HG02981 (cell line): Measurements from ENCODE around the gene IQSEC2.

Experiments
- ATAC-seq: cut with Tn5 transposase; IDR thresholded peaks from one replicate; pipeline ENCODE4 v1.9.1; 2021; ENCODE audit warnings: mild to moderate bottlenecking, moderate library complexity; ENCODE audit not compliant: unreplicated experiment

The IQSEC2 gene

GRCh38 chrX:53249408-53250042, 31.9 kb downstream of the IQSEC2 start:
- no peak for ATAC-seq

GRCh38 chrX:53247928-53248327, 33.5 kb downstream of the IQSEC2 start:
- no peak for ATAC-seq

- no peak for ATAC-seq
These were observed 35.2 kb downstream of the IQSEC2 start for GRCh38 chrX:53246231-53246630.

- no peak for ATAC-seq
These were observed 36.8 kb downstream of the IQSEC2 start for GRCh38 chrX:53244610-53245009.

- ATAC-seq, result no peak
These were observed 39.1 kb downstream of the IQSEC2 start for GRCh38 chrX:53242310-53242709.

GRCh38 chrX:53241558-53241957, 39.8 kb downstream of the IQSEC2 start:
- no peak for ATAC-seq

- ATAC-seq, result no peak
These were observed 41.9 kb downstream of the IQSEC2 start for GRCh38 chrX:53239474-53239873.

- ATAC-seq, result no peak
These were observed 44.3 kb downstream of the IQSEC2 start for GRCh38 chrX:53237056-53237455.

GRCh38 chrX:53236025-53236679, 45.2 kb downstream of the IQSEC2 start:
- no peak for ATAC-seq

- no peak for ATAC-seq
These were observed 45.8 kb downstream of the IQSEC2 start for GRCh38 chrX:53235566-53235965.

GRCh38 chrX:53234484-53234883, 46.9 kb downstream of the IQSEC2 start:
- no peak for ATAC-seq

- ATAC-seq, result no peak
These were observed 47.8 kb downstream of the IQSEC2 start for GRCh38 chrX:53233536-53233935.

GRCh38 chrX:53230116-53230515, 51.3 kb downstream of the IQSEC2 start:
- ATAC-seq, result no peak

- no peak for ATAC-seq
These were observed 54.1 kb downstream of the IQSEC2 start for GRCh38 chrX:53227224-53227765.

- ATAC-seq, result peak; percentile 76
These were observed 56.3 kb downstream of the IQSEC2 start, which contains the start of gene KDM5C for GRCh38 chrX:53224860-53225797. Gene KDM5C, minus strand, starts transcription at chrX:53225207. Its CDS starts 318 bp downstream, at chrX:53224889.

GRCh38 chrX:53223955-53224859, 57.2 kb downstream of the IQSEC2 start:
- ATAC-seq, result no peak

- ATAC-seq, result no peak
These were observed 58.2 kb downstream of the IQSEC2 start for GRCh38 chrX:53223068-53223693.
